Measurements from ENCODE around the gene FOSB. TPM values are rescaled to one million over a fixed set of nuclear protein-coding genes. Genes with fewer than 3 reads are reported as not detected.

FOSB gene
- total and polyA plus RNA-seq, 9 of the 15 experiments (the other 6 are each of a cell fraction or from before 2014, with no cell fraction given), result 0.11 to 2.7 (median 0.73) TPM

DNA sequence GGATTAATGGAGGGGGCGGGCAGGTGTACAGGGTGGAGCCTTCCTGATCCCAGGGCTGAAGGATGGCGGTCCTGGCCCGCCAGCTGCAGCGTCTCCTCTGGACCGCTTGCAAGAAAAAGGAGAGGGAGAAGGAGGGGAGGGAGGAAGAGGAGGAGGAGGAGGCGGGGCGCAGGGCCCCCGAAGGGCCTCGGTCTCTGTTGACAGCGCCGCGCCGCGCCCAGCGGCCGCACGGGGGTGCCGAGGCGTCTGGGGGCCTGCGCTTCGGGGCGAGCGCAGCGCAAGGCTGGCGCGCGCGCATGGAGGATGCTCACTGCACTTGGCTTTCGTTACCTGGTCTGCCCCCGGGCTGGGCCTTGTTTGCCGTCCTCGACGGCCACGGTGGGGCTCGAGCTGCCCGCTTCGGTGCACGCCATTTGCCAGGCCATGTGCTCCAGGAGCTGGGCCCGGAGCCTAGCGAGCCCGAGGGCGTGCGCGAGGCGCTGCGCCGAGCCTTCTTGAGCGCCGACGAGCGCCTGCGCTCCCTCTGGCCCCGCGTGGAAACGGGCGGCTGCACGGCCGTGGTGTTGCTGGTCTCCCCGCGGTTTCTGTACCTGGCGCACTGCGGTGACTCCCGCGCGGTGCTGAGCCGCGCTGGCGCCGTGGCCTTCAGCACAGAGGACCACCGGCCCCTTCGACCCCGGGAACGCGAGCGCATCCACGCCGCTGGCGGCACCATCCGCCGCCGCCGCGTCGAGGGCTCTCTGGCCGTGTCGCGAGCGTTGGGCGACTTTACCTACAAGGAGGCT is 30.8 kb downstream of the FOSB start, which contains the start of gene PPM1N:
PPM1N (plus strand) TSS at position 33 of the 785 bp plus-strand sequence; CDS start at position 63, 30 bp downstream.
- Histone ChIP-seq H3K4me1 (replicated peaks in 1 of 2; ENCODE audit: control insufficient read depth in 2 of 2, insufficient read depth in 2 of 2, low read length in 2 of 2) (peaks cover 20 to 67% of the 10 kb centered on the region in 2 experiments; a peak in 4 of 5 replicates), H3K9me1 (ENCODE audit: control insufficient read depth, insufficient read depth, low read length) (no peaks in the 10 kb centered on the region), H3K27ac (ENCODE audit: extremely low read depth, low read depth, low read length) (peak within 1 kb of the TSS; percentile 58; the same call in 2 of the 3 replicates), H3K79me2 (ENCODE audit: control insufficient read depth, insufficient read depth, low read length) (no peaks in the 10 kb centered on the region), H2AFZ (ENCODE audit: low read depth, low read length) (peak within 1 kb of the TSS; percentile 92), H3K27me3 (ENCODE audit: control insufficient read depth in 2 of 2, insufficient read depth in 2 of 2, low read length in 2 of 2) (peaks cover 3 to 16% of the 10 kb centered on the region in 2 experiments; a peak in 3 of 5 replicates), H3K4me2 (ENCODE audit: insufficient read depth, low read length) (peak within 1 kb of the TSS; percentile 78), H3K36me3 (ENCODE audit: control insufficient read depth, insufficient read depth, low read length) (no peaks in the 10 kb centered on the region), H3K9ac (ENCODE audit: insufficient read depth in 1 of 2, low read depth in 2 of 2, low read length in 2 of 2) (peak within 1 kb of the TSS; percentile 54 to 81), H3K4me3 (peak within 1 kb of the TSS; percentile 58), H4K20me1 (replicated peaks; ENCODE audit: control insufficient read depth, insufficient read depth, low read length) (no peaks in the 10 kb centered on the region), H3K9me3 (replicated peaks; ENCODE audit: control insufficient read depth, insufficient read depth, low read depth, low read length) (no peaks in the 10 kb centered on the region)
- CTCF ChIA-PET (ENCODE audit: low intra/inter-chr PET ratio), result interaction anchor here (0.6 kb wide), 1 partner anchor 275 kb away, joined by 7 read pairs; no protein-coding TSS in a partner anchor
- intact Hi-C loops (cut with micrococcal nuclease) (no loop called here), in situ Hi-C loops (cut with MboI) (no loop called here)
- ATAC-seq (peak; percentile 28), DNase-seq (ENCODE audit: extremely low read depth in 1 of 4, low spot score in 3 of 4) (peak in 3 of 4 experiments; percentile 28 to 59 (median 31)), FAIRE-seq (no peak)
- POLR2A ChIA-PET, result interaction anchor here (0.7 to 1.8 kb wide), 3 partner anchors 13 to 87 kb away, joined by 3 to 7 read pairs (median 4); no protein-coding TSS in a partner anchor
- 63% methylated on average over 32 of the region's 89 CpGs for WGBS (ENCODE audit: insufficient coverage, low coverage, missing lambda C conversion rate)
- BruUV-seq (replicated peaks), result no TSS peak
- TF ChIP-seq, protein P1, sequence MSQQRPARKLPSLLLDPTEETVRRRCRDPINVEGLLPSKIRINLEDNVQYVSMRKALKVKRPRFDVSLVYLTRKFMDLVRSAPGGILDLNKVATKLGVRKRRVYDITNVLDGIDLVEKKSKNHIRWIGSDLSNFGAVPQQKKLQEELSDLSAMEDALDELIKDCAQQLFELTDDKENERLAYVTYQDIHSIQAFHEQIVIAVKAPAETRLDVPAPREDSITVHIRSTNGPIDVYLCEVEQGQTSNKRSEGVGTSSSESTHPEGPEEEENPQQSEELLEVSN (IDR thresholded peaks at IDR 0.05; ENCODE audit: borderline replicate concordance in 1 of 2, extremely low read depth in 1 of 2, insufficient read depth in 1 of 2, insufficient read length in 1 of 2, low read depth in 1 of 2, low read length in 1 of 2, poor library complexity in 1 of 2, severe bottlenecking in 1 of 2), result peak; percentile 33 to 73
- TF ChIP-seq ZBTB7A (IDR thresholded peaks at IDR 0.05; ENCODE audit: borderline replicate concordance, control insufficient read depth, low read depth, low read length) (peak; percentile 52; the same call in 1 of the 2 replicates), ZFX (CRISPR knock-in tag; IDR thresholded peaks at IDR 0.05) (peak; percentile 42; the same call in 1 of the 2 replicates), SAFB (IDR thresholded peaks at IDR 0.05; ENCODE audit: borderline replicate concordance, low read depth, low read length) (0 out of 2 replicates have a peak, but pooled peaks have one; percentile 25), BRD9 (IDR thresholded peaks at IDR 0.05; ENCODE audit: low read depth, partially characterized antibody) (no peak), RBFOX2 (IDR thresholded peaks at IDR 0.05; ENCODE audit: low read depth, low read length) (peak; percentile 40; the same call in 1 of the 2 replicates), BCOR (IDR thresholded peaks at IDR 0.05) (no peak), TRIM24 (IDR thresholded peaks at IDR 0.05) (no peak), GATAD2A (IDR thresholded peaks at IDR 0.05) (no peak), RAD21 (CRISPR knock-in tag; conservative IDR thresholded peaks at IDR 0.05 in 1 of 2, IDR thresholded peaks at IDR 0.05 in 1 of 2) (peak in 1 of 2 experiments; percentile 5; a peak in 1 of 4 replicates), MECOM (CRISPR knock-in tag; IDR thresholded peaks at IDR 0.05) (no peak)
- TF ChIP-seq, protein P2, sequence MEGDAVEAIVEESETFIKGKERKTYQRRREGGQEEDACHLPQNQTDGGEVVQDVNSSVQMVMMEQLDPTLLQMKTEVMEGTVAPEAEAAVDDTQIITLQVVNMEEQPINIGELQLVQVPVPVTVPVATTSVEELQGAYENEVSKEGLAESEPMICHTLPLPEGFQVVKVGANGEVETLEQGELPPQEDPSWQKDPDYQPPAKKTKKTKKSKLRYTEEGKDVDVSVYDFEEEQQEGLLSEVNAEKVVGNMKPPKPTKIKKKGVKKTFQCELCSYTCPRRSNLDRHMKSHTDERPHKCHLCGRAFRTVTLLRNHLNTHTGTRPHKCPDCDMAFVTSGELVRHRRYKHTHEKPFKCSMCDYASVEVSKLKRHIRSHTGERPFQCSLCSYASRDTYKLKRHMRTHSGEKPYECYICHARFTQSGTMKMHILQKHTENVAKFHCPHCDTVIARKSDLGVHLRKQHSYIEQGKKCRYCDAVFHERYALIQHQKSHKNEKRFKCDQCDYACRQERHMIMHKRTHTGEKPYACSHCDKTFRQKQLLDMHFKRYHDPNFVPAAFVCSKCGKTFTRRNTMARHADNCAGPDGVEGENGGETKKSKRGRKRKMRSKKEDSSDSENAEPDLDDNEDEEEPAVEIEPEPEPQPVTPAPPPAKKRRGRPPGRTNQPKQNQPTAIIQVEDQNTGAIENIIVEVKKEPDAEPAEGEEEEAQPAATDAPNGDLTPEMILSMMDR (IDR thresholded peaks at IDR 0.05 in 2 of 3, conservative IDR thresholded peaks at IDR 0.05 in 1 of 3; ENCODE audit: insufficient read depth in 2 of 3, low read depth in 1 of 3, low read length in 3 of 3), result peak in 1 of 3 experiments; percentile 36; a peak in 1 of 6 replicates
- TF ChIP-seq, protein P3, sequence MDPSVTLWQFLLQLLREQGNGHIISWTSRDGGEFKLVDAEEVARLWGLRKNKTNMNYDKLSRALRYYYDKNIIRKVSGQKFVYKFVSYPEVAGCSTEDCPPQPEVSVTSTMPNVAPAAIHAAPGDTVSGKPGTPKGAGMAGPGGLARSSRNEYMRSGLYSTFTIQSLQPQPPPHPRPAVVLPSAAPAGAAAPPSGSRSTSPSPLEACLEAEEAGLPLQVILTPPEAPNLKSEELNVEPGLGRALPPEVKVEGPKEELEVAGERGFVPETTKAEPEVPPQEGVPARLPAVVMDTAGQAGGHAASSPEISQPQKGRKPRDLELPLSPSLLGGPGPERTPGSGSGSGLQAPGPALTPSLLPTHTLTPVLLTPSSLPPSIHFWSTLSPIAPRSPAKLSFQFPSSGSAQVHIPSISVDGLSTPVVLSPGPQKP (CRISPR knock-in tag; IDR thresholded peaks at IDR 0.05), result no peak
